NCI-H2029 (cell line): ENCODE measurements around the gene PARP12.

ENCODE experiments used
- DNase-seq: peaks from one replicate; lab custom pipeline; 2025; lab: John Stamatoyannopoulos, UW

Gene PARP12

DNA sequence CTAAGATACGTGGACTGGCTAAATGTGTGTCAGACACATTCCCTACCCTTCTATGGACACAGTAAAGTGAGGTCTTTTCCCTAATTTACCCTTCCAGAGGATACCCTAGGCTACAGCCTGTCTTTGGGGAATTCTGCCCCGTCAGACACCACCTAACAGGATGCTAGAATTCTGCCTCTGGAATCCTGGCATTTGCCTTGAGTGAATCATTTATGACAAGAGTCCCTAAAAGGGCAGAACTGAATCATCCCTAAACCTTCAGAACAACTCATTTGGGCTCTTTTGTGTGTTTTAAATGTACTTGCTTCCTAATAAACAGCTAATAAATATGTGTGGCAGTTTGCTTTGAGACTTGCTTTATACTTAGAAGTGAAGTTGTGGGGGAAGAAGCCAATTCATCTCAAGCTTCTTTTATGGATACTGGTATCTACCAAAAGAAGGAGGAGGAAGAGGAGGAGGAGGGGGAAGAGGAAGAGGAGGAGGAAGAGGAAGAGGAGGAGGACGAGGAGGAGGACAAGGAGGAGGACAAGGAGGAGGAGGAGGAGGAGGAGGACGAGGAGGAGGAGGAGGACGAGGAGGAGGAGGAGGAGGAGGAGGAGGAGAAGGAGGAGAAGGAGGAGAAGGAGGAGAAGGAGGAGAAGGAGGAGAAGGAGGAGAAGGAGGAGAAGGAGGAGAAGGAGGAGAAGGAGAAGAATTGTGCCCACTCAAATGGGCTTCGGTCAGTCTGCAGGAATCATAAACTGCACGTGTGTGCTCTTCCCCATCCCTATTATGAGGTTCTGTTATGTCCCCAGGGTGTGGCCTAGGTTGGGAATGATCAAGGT lies 27.1 kb downstream of the PARP12 start:
- no peak for DNase-seq

GRCh38 chr7:140034421-140034820 lies 28.3 kb downstream of the PARP12 start:
- no peak for DNase-seq

DNA sequence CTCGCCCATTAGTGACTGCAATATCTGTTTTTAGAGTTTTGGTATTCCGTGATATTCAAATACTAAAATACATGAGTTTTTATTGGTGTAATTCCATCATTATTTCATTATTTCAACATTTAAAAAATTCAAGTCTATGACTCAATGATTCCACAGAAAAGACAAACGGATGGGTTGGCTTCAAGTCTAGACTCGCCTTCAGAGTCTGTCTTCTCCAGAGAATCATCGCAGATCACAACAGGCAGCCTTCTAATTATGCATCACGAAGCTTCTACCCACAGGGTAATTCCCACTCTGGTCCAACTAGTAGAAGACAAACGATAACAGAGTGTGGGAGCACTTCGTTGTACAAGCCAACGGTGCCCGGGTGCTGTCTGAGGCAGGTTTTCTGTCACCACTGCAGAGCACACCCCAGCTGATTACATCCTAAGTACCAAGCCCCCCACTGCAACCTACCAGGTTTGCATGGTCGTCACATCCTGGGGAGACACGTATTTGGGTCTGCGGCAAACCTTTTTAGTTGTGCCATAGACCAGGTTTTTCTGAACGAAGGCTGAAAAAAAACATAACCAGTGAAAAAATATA lies 28.9 kb downstream of the PARP12 start:
- no peak for DNase-seq

- DNase-seq = no peak
These were observed 29.7 kb downstream of the PARP12 start for GRCh38 chr7:140033036-140033435.

DNA sequence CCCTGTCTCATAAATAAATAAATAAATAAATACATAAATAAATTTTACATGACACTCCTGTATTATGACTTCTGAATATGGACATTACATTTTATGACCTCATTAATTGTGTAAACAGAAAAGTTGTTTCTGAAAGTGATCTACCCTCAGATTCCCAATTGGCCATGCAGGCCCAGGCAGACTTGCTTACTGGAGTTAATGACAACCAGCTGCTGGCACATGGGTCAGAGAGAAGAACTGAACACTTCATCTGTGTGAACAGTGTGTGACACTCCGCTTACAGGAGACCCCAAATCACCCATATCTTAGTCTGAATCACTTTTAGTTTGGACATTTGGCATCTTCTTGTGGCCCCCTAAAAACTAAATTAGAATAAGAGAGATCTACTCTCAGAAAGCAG lies 31.4 kb downstream of the PARP12 start:
- DNase-seq = no peak

DNA sequence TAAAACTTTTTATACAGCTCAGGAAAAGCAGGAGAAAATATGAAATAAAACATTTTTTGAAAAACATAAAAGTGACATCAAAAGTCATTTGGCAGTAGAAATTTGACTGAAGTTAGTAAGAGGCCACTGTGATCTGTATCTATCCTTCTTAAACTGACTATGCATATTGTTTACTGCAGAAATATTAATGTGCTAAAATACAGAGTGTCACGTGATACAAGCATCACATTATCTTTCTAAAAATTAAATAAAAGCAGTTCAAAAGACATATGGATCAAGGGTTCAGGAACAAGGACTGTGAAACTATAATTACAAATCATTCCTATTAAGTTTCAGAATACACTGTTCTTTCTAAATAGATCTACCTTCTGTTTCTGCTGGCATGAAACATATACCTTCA lies 33.7 kb downstream of the PARP12 start:
- DNase-seq = no peak

GRCh38 chr7:140028311-140028710 lies 34.4 kb downstream of the PARP12 start:
- no peak for DNase-seq

GRCh38 chr7:140027858-140028257 lies 34.9 kb downstream of the PARP12 start:
- peak; percentile 32 for DNase-seq

DNA sequence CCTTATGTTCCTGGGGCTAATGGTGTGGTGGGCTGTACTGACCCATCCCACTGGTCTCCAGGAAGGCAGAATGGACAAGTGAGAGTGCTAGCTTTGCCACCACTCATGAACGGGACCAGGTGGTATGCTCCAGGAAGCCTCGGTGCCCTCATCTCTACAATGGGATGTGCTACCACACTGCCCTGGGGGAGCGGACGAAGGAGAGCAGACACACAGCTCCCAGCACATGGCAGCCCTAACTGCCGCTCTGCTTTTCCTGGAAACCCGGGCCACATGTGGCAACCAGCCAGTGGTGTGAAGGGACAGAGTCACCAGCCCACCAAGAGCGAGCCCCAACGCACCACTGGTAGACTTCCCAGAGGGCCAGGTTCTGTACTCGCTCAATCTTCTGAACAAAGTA lies 35.8 kb downstream of the PARP12 start:
- DNase-seq = no peak

GRCh38 chr7:140025814-140026433 lies 36.8 kb downstream of the PARP12 start:
- no peak for DNase-seq

GRCh38 chr7:140025241-140025640 lies 37.5 kb downstream of the PARP12 start:
- no peak for DNase-seq

DNA sequence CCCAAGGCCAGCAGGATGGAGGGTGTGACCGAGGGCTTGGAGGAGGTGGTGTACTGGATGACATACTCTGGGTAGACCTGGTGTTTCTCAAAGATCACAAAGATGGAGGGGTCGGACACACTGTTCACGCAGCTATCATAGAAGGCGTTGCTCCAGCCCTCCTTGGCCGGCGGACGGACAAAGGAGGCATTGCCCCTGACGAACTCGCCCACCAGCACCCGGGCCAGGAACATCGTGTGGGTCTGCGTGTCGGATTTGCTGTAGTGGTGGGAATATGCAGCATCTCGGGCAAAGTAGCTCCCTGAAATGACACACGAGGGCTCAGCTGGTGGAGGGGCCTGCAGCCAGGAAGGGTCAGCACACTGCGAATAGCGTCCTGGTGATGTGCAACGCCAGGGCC lies 38.2 kb downstream of the PARP12 start:
- DNase-seq = no peak

- no peak for DNase-seq
These were observed 39.0 kb downstream of the PARP12 start for GRCh38 chr7:140023728-140024127.

DNA sequence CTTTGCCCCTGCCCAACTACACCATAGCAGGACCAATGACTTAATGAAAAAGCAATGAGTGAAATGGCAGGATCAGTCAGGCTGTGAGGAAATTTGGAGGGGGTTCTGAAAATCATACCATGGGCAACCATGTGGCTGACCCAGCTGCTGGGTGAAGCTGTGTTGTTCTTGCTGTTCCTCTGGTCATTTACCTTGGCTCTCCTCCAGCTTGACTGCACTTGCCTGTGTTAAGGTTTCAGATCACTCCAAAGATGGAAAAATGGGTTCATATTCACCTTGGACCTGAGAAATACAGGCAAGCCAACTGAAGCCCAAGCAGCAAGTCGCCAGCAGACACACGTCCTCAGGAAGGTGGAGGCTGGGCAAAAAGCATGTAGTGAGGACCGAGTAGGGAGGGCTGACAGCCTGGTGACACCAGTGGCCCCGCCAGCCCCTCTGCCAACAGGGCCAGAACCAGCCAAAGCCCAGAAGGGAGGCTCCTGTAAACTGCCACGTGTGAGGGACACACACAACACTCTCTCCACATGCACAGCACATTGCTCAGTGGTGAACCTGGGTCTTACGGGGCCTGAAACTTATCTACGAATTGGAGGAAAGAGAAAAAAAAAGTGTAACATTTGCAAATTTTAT lies 40.1 kb downstream of the PARP12 start:
- peak; percentile 43 for DNase-seq

DNA sequence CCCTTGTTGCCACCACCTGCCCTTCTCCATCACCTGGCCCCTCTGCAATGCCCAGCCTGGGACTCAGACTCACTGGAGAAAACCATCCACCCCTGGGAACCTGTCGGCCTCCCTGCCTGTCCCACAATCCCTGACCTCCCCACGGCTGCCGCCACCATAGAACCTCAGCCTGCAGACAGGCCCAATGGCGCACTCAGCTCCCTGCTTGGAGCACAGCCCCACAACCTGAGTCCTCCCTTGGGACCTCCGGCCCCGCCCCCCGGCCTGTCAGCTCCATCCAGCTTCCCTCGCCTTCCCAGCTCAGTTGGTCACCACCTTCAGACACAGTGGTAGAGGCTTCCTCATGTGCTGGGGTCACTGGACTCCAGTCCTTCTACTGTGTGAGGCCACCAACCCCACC lies 41.1 kb downstream of the PARP12 start:
- DNase-seq = no peak

GRCh38 chr7:140019606-140020005 lies 43.1 kb downstream of the PARP12 start:
- DNase-seq = no peak

DNA sequence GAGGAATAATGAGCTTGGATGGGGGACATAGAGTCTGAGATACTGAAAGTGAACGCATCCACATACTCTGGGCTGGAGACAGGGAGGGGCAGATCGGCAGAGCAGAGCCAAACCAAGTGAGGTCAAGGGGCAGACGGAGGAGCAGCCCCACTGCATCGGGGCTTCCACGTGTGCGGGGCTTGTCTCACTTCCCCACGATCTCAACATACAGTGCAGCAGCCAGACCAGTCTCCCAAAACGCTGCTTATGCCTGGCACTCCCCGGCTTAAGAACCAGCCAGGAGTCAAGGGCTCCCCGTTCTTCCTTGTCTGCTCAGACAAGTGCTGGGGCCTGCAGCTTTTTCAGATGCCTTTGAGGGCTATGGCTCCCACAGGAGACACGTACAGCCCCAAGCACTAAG lies 43.6 kb downstream of the PARP12 start:
- no peak for DNase-seq

- no peak for DNase-seq
These were observed 44.4 kb downstream of the PARP12 start for GRCh38 chr7:140018125-140019043.

GRCh38 chr7:140017543-140017942 lies 45.2 kb downstream of the PARP12 start:
- DNase-seq = no peak

DNA sequence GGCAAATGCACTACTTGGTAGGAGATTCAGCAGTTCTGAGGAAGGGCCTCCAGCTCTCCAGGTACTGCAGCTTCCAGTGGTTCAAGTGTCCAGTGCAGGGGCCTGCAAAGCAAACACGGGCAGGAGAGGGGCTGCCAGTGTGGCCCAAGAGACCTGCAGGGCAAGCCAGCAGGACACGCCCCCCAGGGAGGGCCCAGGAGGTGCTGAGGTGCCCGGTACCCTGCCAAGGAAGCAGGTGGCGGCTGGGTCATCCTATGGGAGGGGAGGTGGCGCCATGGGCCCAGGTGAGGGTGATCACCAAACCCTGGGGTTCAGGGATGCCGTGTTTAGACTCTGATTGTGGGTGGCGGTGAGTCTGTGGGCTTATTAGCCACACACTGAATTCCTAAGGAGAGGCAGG lies 45.7 kb downstream of the PARP12 start:
- DNase-seq = no peak

- DNase-seq = no peak
These were observed 46.2 kb downstream of the PARP12 start for GRCh38 chr7:140016540-140016939.

GRCh38 chr7:140015471-140015970 lies 47.2 kb downstream of the PARP12 start:
- no peak for DNase-seq
